Endothelial cell of umbilical vein (primary cell): ENCODE measurements around the gene TSPAN9. TPM values are rescaled to one million over a fixed set of nuclear protein-coding genes. Genes with fewer than 3 reads are reported as not detected.

Experiments
- BruUV-seq: library from RNA; stranded (reverse); fragments of 400-500 nt; replicated peaks from 2 replicates; lab custom pipeline; 2021; lab: Mats Ljungman, UMichigan
- CTCF ChIA-PET: fragments of 300-600, 350-600 bp; sonication (Branson Sonifier 250); formaldehyde crosslinking; loops from one replicate; lab custom pipeline; 2021; ENCODE audit warnings: antibody characterized with exemption, inconsistent platforms; lab: Charles Lee
- POLR2A ChIA-PET: fragments of 300-600, 350-600 bp; sonication (Branson Sonifier 250); formaldehyde crosslinking; loops from one replicate; lab custom pipeline; 2021; ENCODE audit warnings: antibody characterized with exemption, inconsistent platforms; lab: Charles Lee
- DNase-seq: peaks from one replicate; pipeline ENCODE4 v3.0.0-alpha.2; 2011; ENCODE audit warnings: low read depth, low spot score
- FAIRE-seq: peaks from 2 replicates; lab custom pipeline; 2011; peaks lifted over from hg19 to GRCh38; lab: Jason Lieb, UNC
- H2AFZ ChIP-seq: 2 replicates; pipeline ENCODE4 v1.6.0; 2012; ENCODE audit warnings: low read depth, low read length, control low read depth, inconsistent platforms
- H3K27ac ChIP-seq: 2 replicates; pipeline ENCODE4 v1.5.1; 2011; ENCODE audit warnings: low read depth, mild to moderate bottlenecking, control low read depth, low read length, moderate library complexity; ENCODE audit not compliant: insufficient read depth
- H3K27me3 ChIP-seq, 2 experiments: 2 replicates each; pipeline versions ENCODE4 v1.6.0 to v1.6.1; 2011; ENCODE audit warnings: low read length in 2 of 2, mixed read lengths in 1 of 2; ENCODE audit not compliant: control insufficient read depth in 2 of 2, insufficient read depth in 2 of 2
- H3K36me3 ChIP-seq, 2 experiments: 2 replicates in 1 of 2; 3 replicates in 1 of 2; pipeline ENCODE4 v1.5.1; 2011; ENCODE audit warnings: low read length in 2 of 2, mild to moderate bottlenecking in 1 of 2, moderate library complexity in 1 of 2; ENCODE audit not compliant: control insufficient read depth in 2 of 2, insufficient read depth in 2 of 2; ENCODE audit errors: extremely low read depth in 1 of 2
- H3K4me1 ChIP-seq: 3 replicates; pipeline ENCODE4 v1.5.1; 2011; ENCODE audit warnings: mild to moderate bottlenecking, low read length; ENCODE audit not compliant: control insufficient read depth, insufficient read depth; ENCODE audit errors: extremely low read depth
- H3K4me2 ChIP-seq: 2 replicates; pipeline ENCODE4 v1.6.1; 2011; ENCODE audit warnings: low read length, control low read depth, mixed read lengths; ENCODE audit not compliant: insufficient read depth
- H3K4me3 ChIP-seq, 3 experiments: fragments of 200-600 bp in 1 of 3; sonication (generic), shearing (Covaris generic) in 1 of 3; replicated peaks in 1 of 3; 2 replicates each; pipeline ENCODE4 v1.5.1; 2011 to 2016; ENCODE audit warnings: control low read depth in 3 of 3, low read length in 3 of 3, mild to moderate bottlenecking in 2 of 3, inconsistent platforms in 1 of 3, low read depth in 1 of 3, moderate library complexity in 1 of 3; ENCODE audit not compliant: insufficient read depth in 1 of 3
- H3K79me2 ChIP-seq: 2 replicates; pipeline ENCODE4 v1.6.0; 2012; ENCODE audit warnings: low read length, inconsistent platforms; ENCODE audit not compliant: control insufficient read depth, insufficient read depth
- H3K9ac ChIP-seq: replicated peaks from 2 replicates; pipeline ENCODE3; 2011; ENCODE audit warnings: low read length, control low read depth; ENCODE audit not compliant: insufficient read depth; ENCODE audit errors: extremely low read depth
- H3K9me1 ChIP-seq: replicated peaks from 3 replicates; pipeline ENCODE4 v1.6.0; 2011; ENCODE audit warnings: mild to moderate bottlenecking, low read length; ENCODE audit not compliant: control insufficient read depth, insufficient read depth; ENCODE audit errors: extremely low read depth
- H3K9me3 ChIP-seq: replicated peaks from 2 replicates; pipeline ENCODE4 v1.5.1; 2012; ENCODE audit warnings: low read length, inconsistent platforms; ENCODE audit not compliant: control insufficient read depth, insufficient read depth
- H4K20me1 ChIP-seq: replicated peaks from 2 replicates; pipeline ENCODE3; 2011; ENCODE audit warnings: mild to moderate bottlenecking, low read length; ENCODE audit not compliant: control insufficient read depth, insufficient read depth; ENCODE audit errors: extremely low read depth
- CTCF ChIP-seq, 2 donors: IDR thresholded peaks; 1 replicate in 1 of 2; 2 replicates in 1 of 2; pipeline ENCODE4 v1.5.1; 2011; ENCODE audit warnings: low read length in 2 of 2, mild to moderate bottlenecking in 2 of 2, moderate library complexity in 2 of 2, control low read depth in 1 of 2, inconsistent platforms in 1 of 2, low read depth in 1 of 2; ENCODE audit not compliant: insufficient read depth in 1 of 2; ENCODE audit errors: extremely low read depth in 1 of 2
- EZH2 ChIP-seq: IDR thresholded peaks from 2 replicates; pipeline ENCODE4 v1.6.1; 2012; ENCODE audit warnings: borderline replicate concordance, low read depth, mild to moderate bottlenecking, moderate library complexity, low read length, inconsistent platforms; ENCODE audit not compliant: severe bottlenecking
- FOS ChIP-seq: IDR thresholded peaks from 2 replicates; pipeline ENCODE4 v1.6.1; 2011; ENCODE audit warnings: mild to moderate bottlenecking, low read length, moderate library complexity, borderline replicate concordance; ENCODE audit not compliant: insufficient read depth
- GATA2 ChIP-seq: IDR thresholded peaks from 2 replicates; pipeline ENCODE4 v1.7.0; 2011; ENCODE audit warnings: low read depth, mild to moderate bottlenecking, moderate library complexity, mixed read lengths, low read length; ENCODE audit not compliant: insufficient read length, insufficient read depth
- JUN ChIP-seq: IDR thresholded peaks from 2 replicates; pipeline ENCODE4 v1.6.1; 2011; ENCODE audit warnings: borderline replicate concordance, low read depth; ENCODE audit not compliant: insufficient read length, insufficient read depth
- MAX ChIP-seq: IDR thresholded peaks from 2 replicates; pipeline ENCODE4 v1.6.1; 2011; ENCODE audit not compliant: insufficient read depth, insufficient read length
- MYC ChIP-seq: IDR thresholded peaks from one replicate; pipeline ENCODE4 v1.6.1; 2011; ENCODE audit warnings: mild to moderate bottlenecking, low read depth, low read length
- POLR2A ChIP-seq: IDR thresholded peaks from 2 replicates; pipeline ENCODE4 v1.6.1; 2012; ENCODE audit warnings: low read depth, mild to moderate bottlenecking, control low read depth, low read length
- POLR2AphosphoS5 ChIP-seq: IDR thresholded peaks from 2 replicates; pipeline ENCODE4 v1.6.1; 2012; ENCODE audit warnings: low read depth, mild to moderate bottlenecking, control low read depth, low read length, moderate library complexity; ENCODE audit not compliant: insufficient read depth
- dilution Hi-C: fragments of 300-500 bp; cut with MboI; formaldehyde crosslinking; loops from one replicate; pipeline ENCODE4 v1.15.0; 2019; ENCODE audit warnings: low sequenced_read_pairs; ENCODE audit not compliant: extremely low pct_ligation_motif_present
- intact Hi-C: fragments of 100-400 bp; cut with micrococcal nuclease; formaldehyde crosslinking; loops from one replicate; pipeline ENCODE4 v1.10.0; 2022
- polyA plus RNA-seq, 4 experiments: library from polyadenylated mRNA; depleted of rRNA in 3 of 4; stranded (reverse) in 3 of 4; unstranded in 1 of 4; fragments of >200 nt; gene quantifications; 2 replicates each; pipeline versions ENCODE4 v1.2.1 to v1.2.3, GENCODE V29; 2011 to 2012; ENCODE audit warnings: missing spikeins in 1 of 4
- total RNA-seq: library from RNA; stranded (reverse); gene quantifications from 2 replicates; pipeline ENCODE4 v1.2.3, GENCODE V29; 2021

TSPAN9 gene
- total and polyA plus RNA-seq, 2 donors (not counting 3 experiments of a cell fraction or from before 2014, with no cell fraction given) = 43.3 to 66.8 TPM

- dilution Hi-C loops (loop anchor here (10.0 kb wide), 1 partner anchor 197 kb away; the partner anchor contains the start of gene TSPAN9), intact Hi-C loops (no loop called here)
- BruUV-seq = no TSS peak
- H3K9me1 ChIP-seq = no peaks in the 10 kb centered on the region
- H3K27ac ChIP-seq = no peak overlapping the region
- no peaks in the 10 kb centered on the region for H3K27me3 ChIP-seq
- H3K9ac ChIP-seq = no peak overlapping the region
- ChIA-PET CTCF (interaction anchor here (0.6 to 7.7 kb wide), 3 partner anchors 132 to 198 kb away, joined by 4 to 312 read pairs (median 4); no protein-coding TSS in a partner anchor), POLR2A (no interaction called here)
- no peaks in the 10 kb centered on the region for H3K4me1 ChIP-seq
- no peak overlapping the region for H3K4me3 ChIP-seq
- no peaks in the 10 kb centered on the region for H4K20me1 ChIP-seq
- DNase-seq = no peak
- H3K4me2 ChIP-seq = no peak overlapping the region
- no peak overlapping the region for H2AFZ ChIP-seq
- H3K36me3 ChIP-seq = peaks cover 0 to under 1% of the 10 kb centered on the region in 2 experiments
- FAIRE-seq = no peak
- no peaks in the 10 kb centered on the region for H3K9me3 ChIP-seq
- H3K79me2 ChIP-seq = no peaks in the 10 kb centered on the region
- TF ChIP-seq CTCF (IDR thresholded peaks at IDR 0.05; ENCODE audit: extremely low read depth in 1 of 2, insufficient read depth in 1 of 2, low read depth in 1 of 2, low read length in 2 of 2) = no peak
Observed at GRCh38 chr12:3271639-3272038, 194.5 kb downstream of the TSPAN9 start.

GRCh38 chr12:3272958-3273357, 195.8 kb downstream of the TSPAN9 start:
- TF ChIP-seq FOS (no peak), CTCF (IDR thresholded peaks at IDR 0.05; ENCODE audit: extremely low read depth in 1 of 2, insufficient read depth in 1 of 2, low read depth in 1 of 2, low read length in 2 of 2) (no peak), GATA2 (no peak), JUN (no peak), POLR2AphosphoS5 (no peak), MYC (no peak), POLR2A (no peak), MAX (no peak), EZH2 (no peak)
- Histone ChIP-seq H3K27me3 (no peaks in the 10 kb centered on the region), H3K4me1 (no peaks in the 10 kb centered on the region), H3K79me2 (no peaks in the 10 kb centered on the region), H3K9ac (no peak overlapping the region), H3K36me3 (peaks cover 0 to 2% of the 10 kb centered on the region in 2 experiments), H3K4me3 (no peak overlapping the region), H3K27ac (no peak overlapping the region), H3K9me3 (no peaks in the 10 kb centered on the region), H2AFZ (no peak overlapping the region), H3K9me1 (no peaks in the 10 kb centered on the region), H4K20me1 (no peaks in the 10 kb centered on the region), H3K4me2 (no peak overlapping the region)
- FAIRE-seq (no peak), DNase-seq (no peak)
- ChIA-PET CTCF (interaction anchor here (1.3 to 8.0 kb wide), 5 partner anchors 27 to 201 kb away, joined by 4 to 312 read pairs (median 28); no protein-coding TSS in a partner anchor), POLR2A (no interaction called here)
- intact Hi-C loops = no loop called here
- dilution Hi-C loops = loop anchor here (10.0 kb wide), 1 partner anchor 198 kb away; the partner anchor contains the start of gene TSPAN9
- BruUV-seq = no TSS peak
